ENCODE measurements around the gene HMGN4.

HMGN4 gene

DNA sequence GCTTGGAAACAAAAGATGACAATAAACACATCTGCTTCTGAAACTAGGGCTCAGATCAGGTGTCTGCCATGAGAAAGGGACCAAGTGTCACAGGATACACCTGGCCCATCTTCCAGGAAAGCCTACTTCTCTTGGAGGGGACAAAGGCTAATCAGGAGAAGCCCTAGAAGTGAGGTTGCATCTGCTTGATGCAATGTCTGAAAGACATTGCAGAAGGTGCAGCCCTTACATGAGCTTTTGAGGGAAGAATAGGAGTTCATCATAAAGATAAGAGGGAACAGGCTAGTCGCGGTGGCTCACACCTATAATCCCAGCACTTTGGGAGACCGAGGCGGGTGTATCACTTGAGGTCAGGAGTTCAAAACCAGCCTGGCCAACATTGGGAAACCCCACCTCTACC is 40.6 kb upstream of the HMGN4 start:
- H3K27ac ChIP-seq (ENCODE audit: low read length) = no peak overlapping the region; the same call in 1 of the 2 replicates
- H3K9me3 ChIP-seq (replicated peaks; ENCODE audit: insufficient read depth, low read length) = no peaks in the 10 kb centered on the region
- H3K27me3 ChIP-seq (replicated peaks; ENCODE audit: insufficient read depth, low read length) = no peaks in the 10 kb centered on the region
- no peak for DNase-seq
- no peak overlapping the region for H3K9ac ChIP-seq (ENCODE audit: low read length)
- H2AFZ ChIP-seq (ENCODE audit: low read length) = no peak overlapping the region
- peaks cover 22% of the 10 kb centered on the region for H3K4me1 ChIP-seq (ENCODE audit: low read length)
- H3K4me2 ChIP-seq (ENCODE audit: low read depth, low read length) = no peak overlapping the region
- TF ChIP-seq, protein P1, sequence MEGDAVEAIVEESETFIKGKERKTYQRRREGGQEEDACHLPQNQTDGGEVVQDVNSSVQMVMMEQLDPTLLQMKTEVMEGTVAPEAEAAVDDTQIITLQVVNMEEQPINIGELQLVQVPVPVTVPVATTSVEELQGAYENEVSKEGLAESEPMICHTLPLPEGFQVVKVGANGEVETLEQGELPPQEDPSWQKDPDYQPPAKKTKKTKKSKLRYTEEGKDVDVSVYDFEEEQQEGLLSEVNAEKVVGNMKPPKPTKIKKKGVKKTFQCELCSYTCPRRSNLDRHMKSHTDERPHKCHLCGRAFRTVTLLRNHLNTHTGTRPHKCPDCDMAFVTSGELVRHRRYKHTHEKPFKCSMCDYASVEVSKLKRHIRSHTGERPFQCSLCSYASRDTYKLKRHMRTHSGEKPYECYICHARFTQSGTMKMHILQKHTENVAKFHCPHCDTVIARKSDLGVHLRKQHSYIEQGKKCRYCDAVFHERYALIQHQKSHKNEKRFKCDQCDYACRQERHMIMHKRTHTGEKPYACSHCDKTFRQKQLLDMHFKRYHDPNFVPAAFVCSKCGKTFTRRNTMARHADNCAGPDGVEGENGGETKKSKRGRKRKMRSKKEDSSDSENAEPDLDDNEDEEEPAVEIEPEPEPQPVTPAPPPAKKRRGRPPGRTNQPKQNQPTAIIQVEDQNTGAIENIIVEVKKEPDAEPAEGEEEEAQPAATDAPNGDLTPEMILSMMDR (IDR thresholded peaks at IDR 0.05; ENCODE audit: low read length) = no peak
- no peak for TF ChIP-seq EZH2phosphoT487 (IDR thresholded peaks at IDR 0.05; ENCODE audit: low read length)
- TF ChIP-seq EZH2 (optimal IDR thresholded peaks at IDR 0.05; ENCODE audit: low read depth, low read length) = no peak
- no peaks in the 10 kb centered on the region for H3K9me2 ChIP-seq (replicated peaks; ENCODE audit: insufficient read depth, low read length)
- no peaks in the 10 kb centered on the region for H3K79me2 ChIP-seq (ENCODE audit: low read length)
- no peaks in the 10 kb centered on the region for H4K20me1 ChIP-seq (ENCODE audit: insufficient read depth, low read length)
- no peaks in the 10 kb centered on the region for H3K36me3 ChIP-seq (replicated peaks; ENCODE audit: insufficient read depth, low read length)
- no peaks in the 10 kb centered on the region for H3F3A ChIP-seq (ENCODE audit: insufficient read depth, low read length)
- H3K4me3 ChIP-seq (ENCODE audit: low read length) = no peak overlapping the region

DNA sequence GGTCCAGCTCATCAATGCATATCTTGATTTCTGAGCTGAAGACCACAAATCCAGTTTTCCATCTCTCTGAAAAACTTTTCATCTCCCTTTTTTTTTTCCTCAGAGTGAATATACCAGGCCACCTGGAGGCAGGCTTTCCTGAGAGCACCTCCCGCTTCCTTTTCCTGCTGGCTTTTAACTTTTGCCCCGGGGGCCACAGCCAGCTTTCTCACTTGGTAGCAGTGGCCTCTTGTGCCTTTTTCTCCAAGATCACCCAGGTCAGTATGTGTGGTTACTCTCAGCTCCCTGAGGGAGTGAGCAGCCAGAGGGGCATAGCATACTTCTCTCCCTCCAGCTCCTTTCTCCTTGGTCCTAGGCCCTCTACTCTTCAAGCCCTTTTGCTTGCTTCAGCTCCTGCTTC is 38.1 kb upstream of the HMGN4 start, which contains the start of gene BTN1A1:
Gene BTN1A1, plus strand, starts transcription at position 202 of the 400 bp plus-strand sequence. CDS start 984 bp downstream, outside the sequence.
- H4K20me1 ChIP-seq (ENCODE audit: insufficient read depth, low read length) = no peaks in the 10 kb centered on the region
- no peaks in the 10 kb centered on the region for H3F3A ChIP-seq (ENCODE audit: insufficient read depth, low read length)
- H3K9me2 ChIP-seq (replicated peaks; ENCODE audit: insufficient read depth, low read length) = no peaks in the 10 kb centered on the region
- H3K4me3 ChIP-seq (ENCODE audit: low read length) = no peak within 1 kb of the TSS
- H3K27me3 ChIP-seq (replicated peaks; ENCODE audit: insufficient read depth, low read length) = no peaks in the 10 kb centered on the region
- no peaks in the 10 kb centered on the region for H3K79me2 ChIP-seq (ENCODE audit: low read length)
- DNase-seq = no peak
- no peak within 1 kb of the TSS for H3K4me2 ChIP-seq (ENCODE audit: low read depth, low read length)
- TF ChIP-seq EZH2phosphoT487 (IDR thresholded peaks at IDR 0.05; ENCODE audit: low read length) (no peak), EZH2 (optimal IDR thresholded peaks at IDR 0.05; ENCODE audit: low read depth, low read length) (no peak)
- peaks cover 7% of the 10 kb centered on the region for H3K4me1 ChIP-seq (ENCODE audit: low read length)
- H2AFZ ChIP-seq (ENCODE audit: low read length) = no peak within 1 kb of the TSS
- no peaks in the 10 kb centered on the region for H3K9me3 ChIP-seq (replicated peaks; ENCODE audit: insufficient read depth, low read length)
- no peak within 1 kb of the TSS for H3K27ac ChIP-seq (ENCODE audit: low read length)
- H3K36me3 ChIP-seq (replicated peaks; ENCODE audit: insufficient read depth, low read length) = no peaks in the 10 kb centered on the region
- H3K9ac ChIP-seq (ENCODE audit: low read length) = no peak within 1 kb of the TSS

DNA sequence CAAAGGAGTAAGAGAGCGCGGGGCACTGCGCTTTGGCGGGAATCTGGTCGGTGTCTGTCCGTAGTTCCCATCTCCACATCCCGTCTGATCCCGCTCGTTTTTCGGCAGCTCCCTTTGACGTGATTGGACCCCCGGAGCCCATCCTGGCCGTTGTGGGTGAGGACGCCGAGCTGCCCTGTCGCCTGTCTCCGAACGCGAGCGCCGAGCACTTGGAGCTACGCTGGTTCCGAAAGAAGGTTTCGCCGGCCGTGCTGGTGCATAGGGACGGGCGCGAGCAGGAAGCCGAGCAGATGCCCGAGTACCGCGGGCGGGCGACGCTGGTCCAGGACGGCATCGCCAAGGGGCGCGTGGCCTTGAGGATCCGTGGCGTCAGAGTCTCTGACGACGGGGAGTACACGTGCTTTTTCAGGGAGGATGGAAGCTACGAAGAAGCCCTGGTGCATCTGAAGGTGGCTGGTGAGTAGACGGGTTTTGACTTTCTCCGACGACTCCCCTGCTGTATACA is 36.6 kb upstream of the HMGN4 start:
- H3K9ac ChIP-seq (ENCODE audit: low read length) = no peak overlapping the region
- H3K79me2 ChIP-seq (ENCODE audit: low read length) = no peaks in the 10 kb centered on the region
- 0 out of 2 replicates have a peak overlapping the region, but pooled peaks have one; percentile 10 for H3K4me3 ChIP-seq (ENCODE audit: low read length)
- H3K4me2 ChIP-seq (ENCODE audit: low read depth, low read length) = peak overlapping the region; percentile 12; the same call in 1 of the 2 replicates
- DNase-seq = no peak
- no peaks in the 10 kb centered on the region for H3K9me2 ChIP-seq (replicated peaks; ENCODE audit: insufficient read depth, low read length)
- H3K27me3 ChIP-seq (replicated peaks; ENCODE audit: insufficient read depth, low read length) = no peaks in the 10 kb centered on the region
- peaks cover 7% of the 10 kb centered on the region for H3K4me1 ChIP-seq (ENCODE audit: low read length)
- no peaks in the 10 kb centered on the region for H3K9me3 ChIP-seq (replicated peaks; ENCODE audit: insufficient read depth, low read length)
- no peak overlapping the region for H3K27ac ChIP-seq (ENCODE audit: low read length)
- H4K20me1 ChIP-seq (ENCODE audit: insufficient read depth, low read length) = no peaks in the 10 kb centered on the region
- TF ChIP-seq, protein P1 (IDR thresholded peaks at IDR 0.05; ENCODE audit: low read length) = no peak
- no peak for TF ChIP-seq EZH2 (optimal IDR thresholded peaks at IDR 0.05; ENCODE audit: low read depth, low read length)
- no peak for TF ChIP-seq EZH2phosphoT487 (IDR thresholded peaks at IDR 0.05; ENCODE audit: low read length)
- H2AFZ ChIP-seq (ENCODE audit: low read length) = peak overlapping the region; percentile 27; the same call in 1 of the 2 replicates
- H3K36me3 ChIP-seq (replicated peaks; ENCODE audit: insufficient read depth, low read length) = no peaks in the 10 kb centered on the region
- no peaks in the 10 kb centered on the region for H3F3A ChIP-seq (ENCODE audit: insufficient read depth, low read length)

DNA sequence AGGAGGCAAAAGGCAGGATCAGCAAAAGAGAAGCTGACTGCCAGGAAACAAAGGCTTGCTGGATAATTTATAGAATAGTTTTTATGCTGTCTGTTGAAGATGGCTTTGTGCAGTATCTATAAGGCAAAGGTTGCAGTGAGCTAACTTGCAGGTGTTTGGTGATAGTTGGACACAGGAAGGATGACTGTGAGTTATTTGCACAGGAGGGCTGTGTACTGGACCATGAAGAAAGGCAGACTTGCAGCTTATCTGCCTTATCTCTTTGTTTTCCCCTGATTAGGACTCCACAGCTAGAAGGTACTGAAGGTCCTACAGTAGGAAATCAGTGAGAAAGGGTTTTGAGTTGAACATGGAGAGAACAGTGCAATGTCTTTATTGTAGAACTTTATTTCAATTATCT is 36.0 kb upstream of the HMGN4 start:
- H3K9ac ChIP-seq (ENCODE audit: low read length) = no peak overlapping the region
- no peak overlapping the region for H3K4me3 ChIP-seq (ENCODE audit: low read length)
- no peaks in the 10 kb centered on the region for H4K20me1 ChIP-seq (ENCODE audit: insufficient read depth, low read length)
- H3K36me3 ChIP-seq (replicated peaks; ENCODE audit: insufficient read depth, low read length) = no peaks in the 10 kb centered on the region
- H3K4me1 ChIP-seq (ENCODE audit: low read length) = peaks cover 7% of the 10 kb centered on the region
- no peak for DNase-seq
- no peak overlapping the region for H3K27ac ChIP-seq (ENCODE audit: low read length)
- H3K9me2 ChIP-seq (replicated peaks; ENCODE audit: insufficient read depth, low read length) = no peaks in the 10 kb centered on the region
- TF ChIP-seq EZH2 (optimal IDR thresholded peaks at IDR 0.05; ENCODE audit: low read depth, low read length) = no peak
- no peak for TF ChIP-seq EZH2phosphoT487 (IDR thresholded peaks at IDR 0.05; ENCODE audit: low read length)
- TF ChIP-seq, protein P1 (IDR thresholded peaks at IDR 0.05; ENCODE audit: low read length) = no peak
- H3K4me2 ChIP-seq (ENCODE audit: low read depth, low read length) = peak overlapping the region; percentile 12; the same call in 1 of the 2 replicates
- no peaks in the 10 kb centered on the region for H3F3A ChIP-seq (ENCODE audit: insufficient read depth, low read length)
- H3K79me2 ChIP-seq (ENCODE audit: low read length) = no peaks in the 10 kb centered on the region
- H3K9me3 ChIP-seq (replicated peaks; ENCODE audit: insufficient read depth, low read length) = no peaks in the 10 kb centered on the region
- no peak overlapping the region for H2AFZ ChIP-seq (ENCODE audit: low read length)
- no peaks in the 10 kb centered on the region for H3K27me3 ChIP-seq (replicated peaks; ENCODE audit: insufficient read depth, low read length)
